GM08714 (cell line): ENCODE data around the gene TNN.

ENCODE experiments used
- H3K4me3 ChIP-seq: fragments of 200-500 bp; sonication (Bioruptor generic); 2 replicates; pipeline ENCODE4 v1.5.1; 2014; ENCODE audit warnings: mild to moderate bottlenecking, low read length, inconsistent platforms
- ZNF274 ChIP-seq: IDR thresholded peaks from 2 replicates; pipeline ENCODE4 v1.6.1; 2012; ENCODE audit warnings: mild to moderate bottlenecking, low read depth, low read length

TNN gene

DNA sequence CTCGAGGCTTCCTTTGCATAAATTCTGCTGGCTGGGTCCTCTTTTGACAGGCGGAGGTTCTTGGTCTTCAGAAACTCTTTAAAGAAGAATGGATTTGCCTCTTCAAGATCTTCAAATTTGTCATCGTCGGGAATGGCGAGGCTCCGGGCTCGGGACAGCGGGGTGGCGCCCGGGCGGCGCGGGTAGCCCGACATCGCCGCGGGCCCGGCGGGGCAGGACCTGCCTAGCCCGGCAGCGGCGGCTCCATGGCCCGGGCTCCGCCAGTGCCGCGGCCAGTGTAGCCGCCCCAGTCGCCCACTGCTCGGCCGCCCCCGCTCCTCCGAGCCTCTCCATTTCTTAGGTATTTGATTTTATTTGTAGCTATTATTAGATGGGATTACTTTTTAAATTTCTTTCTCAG, 22.1 kb upstream of the TNN start:
- no peak for TF ChIP-seq ZNF274
- no peak overlapping the region for H3K4me3 ChIP-seq

GRCh38 chr1:175050992-175051391, 16.6 kb upstream of the TNN start:
- no peak for TF ChIP-seq ZNF274
- H3K4me3 ChIP-seq, result no peak overlapping the region

DNA sequence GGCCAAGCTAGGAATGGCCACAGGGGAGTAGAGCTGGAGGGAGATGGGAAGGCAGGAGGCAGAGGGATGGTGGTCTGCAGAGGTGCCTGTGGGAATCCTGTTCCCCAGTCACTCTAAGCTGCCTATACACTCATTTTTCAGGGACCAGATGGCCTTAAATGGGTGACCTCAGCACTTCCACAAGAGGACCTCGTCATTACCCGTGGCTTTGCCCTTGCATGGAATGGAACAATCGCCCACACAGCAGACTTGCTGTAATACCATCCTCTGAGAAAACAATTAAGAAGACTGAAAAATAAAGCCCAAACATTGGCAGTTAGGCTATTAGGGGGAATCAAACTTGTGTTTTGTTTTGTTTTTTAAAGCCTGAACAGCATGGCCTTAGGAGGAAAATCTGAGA, 12.9 kb upstream of the TNN start:
- H3K4me3 ChIP-seq, result no peak overlapping the region
- TF ChIP-seq ZNF274, result no peak

GRCh38 chr1:175062339-175062738, 5.3 kb upstream of the TNN start:
- no peak overlapping the region for H3K4me3 ChIP-seq

GRCh38 chr1:175062858-175063257, 4.8 kb upstream of the TNN start:
- no peak for TF ChIP-seq ZNF274
- no peak overlapping the region for H3K4me3 ChIP-seq

More at GRCh38 chr1:175062339-175062738, 5.3 kb upstream of the TNN start:
- no peak for TF ChIP-seq ZNF274

GRCh38 chr1:175070818-175071217, 3.2 kb downstream of the TNN start:
- TF ChIP-seq ZNF274, result no peak
- H3K4me3 ChIP-seq, result no peak overlapping the region

DNA sequence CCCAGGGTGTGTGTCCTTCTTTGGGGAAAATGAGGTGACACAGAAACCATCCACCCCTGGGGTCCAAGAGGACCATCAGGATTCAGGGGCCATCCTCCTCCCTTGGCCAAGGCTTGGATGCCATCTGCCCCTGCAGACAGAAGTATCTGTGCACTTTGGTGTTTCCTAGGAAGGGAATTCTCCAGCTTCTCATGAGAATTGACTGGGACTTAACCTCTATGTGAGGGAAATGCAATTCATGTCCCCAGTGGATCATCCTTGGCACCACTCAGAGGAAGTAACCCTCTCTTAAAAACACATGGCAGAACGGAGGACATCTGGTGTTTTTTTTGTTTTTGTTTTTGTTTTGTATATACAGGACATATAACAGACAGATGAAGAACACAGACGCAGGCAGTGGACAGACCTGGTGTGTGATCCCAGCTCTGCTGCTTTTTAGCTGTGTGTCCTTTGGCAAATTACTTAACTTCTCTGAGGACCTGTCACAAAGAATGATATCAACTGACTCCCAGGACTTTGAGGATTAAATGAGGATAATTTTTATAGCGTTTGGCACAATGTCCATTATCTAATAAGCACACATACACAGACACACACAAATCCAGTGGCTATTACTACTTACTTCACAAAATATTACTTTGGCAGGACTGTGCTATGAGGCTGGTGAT, 3.8 kb downstream of the TNN start:
- no peak overlapping the region for H3K4me3 ChIP-seq
- no peak for TF ChIP-seq ZNF274

GRCh38 chr1:175072099-175072951, 4.7 kb downstream of the TNN start:
- H3K4me3 ChIP-seq, result no peak overlapping the region; the same call in 1 of the 2 replicates

DNA sequence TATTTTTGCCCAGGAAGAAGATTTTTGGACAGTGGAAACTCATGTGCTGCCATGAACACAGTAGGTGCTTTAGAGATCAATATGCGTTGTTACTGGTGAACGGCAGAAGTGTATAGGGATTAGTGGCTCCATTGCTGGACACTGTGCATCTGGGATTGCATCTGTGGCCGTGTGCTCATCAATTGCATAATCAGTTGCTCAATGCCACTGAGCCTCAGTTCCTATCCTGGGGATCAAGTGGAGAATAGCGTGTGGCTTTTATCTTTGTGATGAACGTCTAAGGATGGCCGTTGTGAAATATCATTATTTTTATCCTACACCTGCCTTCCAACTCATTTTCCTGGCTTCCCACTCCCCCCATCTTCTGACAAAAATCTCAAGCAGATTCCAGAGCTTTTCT, 5.4 kb downstream of the TNN start:
- no peak overlapping the region for H3K4me3 ChIP-seq
- TF ChIP-seq ZNF274, result no peak

More at GRCh38 chr1:175072099-175072951, 4.7 kb downstream of the TNN start:
- TF ChIP-seq ZNF274, result no peak

GRCh38 chr1:175073633-175074032, 6.0 kb downstream of the TNN start:
- TF ChIP-seq ZNF274, result no peak
- no peak overlapping the region for H3K4me3 ChIP-seq

GRCh38 chr1:175075572-175076568, 8.2 kb downstream of the TNN start:
- H3K4me3 ChIP-seq, result no peak overlapping the region
- no peak for TF ChIP-seq ZNF274

GRCh38 chr1:175077356-175078030, 9.9 kb downstream of the TNN start:
- TF ChIP-seq ZNF274, result no peak
- no peak overlapping the region for H3K4me3 ChIP-seq

DNA sequence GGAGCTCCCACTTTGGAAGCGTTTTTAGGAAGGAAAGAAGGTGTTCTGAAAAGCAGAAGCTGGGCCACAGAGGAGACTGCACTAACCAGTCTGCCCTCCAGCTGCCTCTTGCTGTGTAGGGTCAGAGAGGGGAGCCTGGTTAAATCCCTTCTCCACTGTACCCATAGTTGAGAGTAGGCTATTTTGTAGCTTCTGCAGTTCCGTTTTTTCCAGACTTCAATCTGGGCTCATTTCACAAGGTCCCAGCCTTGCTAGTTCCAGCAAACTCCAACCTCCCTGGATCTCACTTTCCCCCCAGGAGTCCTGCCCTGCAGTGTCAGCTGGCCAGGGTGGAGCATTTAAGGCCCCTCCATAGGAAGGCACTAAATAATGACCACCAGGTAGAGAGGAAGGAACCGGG, 11.0 kb downstream of the TNN start:
- TF ChIP-seq ZNF274, result no peak
- H3K4me3 ChIP-seq, result no peak overlapping the region

GRCh38 chr1:175079338-175079737, 11.7 kb downstream of the TNN start:
- no peak overlapping the region for H3K4me3 ChIP-seq
- no peak for TF ChIP-seq ZNF274

- no peak for TF ChIP-seq ZNF274
- no peak overlapping the region for H3K4me3 ChIP-seq
Observed at GRCh38 chr1:175080030-175080429, 12.4 kb downstream of the TNN start.
